NCI-H1436 (cell line): ENCODE results near the gene CDH11.

Experiments
- DNase-seq: peaks from one replicate; lab custom pipeline; 2025; lab: John Stamatoyannopoulos, UW

Gene CDH11

GRCh38 chr16:64907844-64908243, 214.0 kb downstream of the CDH11 start:
- no peak for DNase-seq

GRCh38 chr16:64903770-64904169, 218.1 kb downstream of the CDH11 start:
- DNase-seq: no peak

GRCh38 chr16:64900517-64900916, 221.3 kb downstream of the CDH11 start:
- DNase-seq: no peak

- no peak for DNase-seq
Observed at GRCh38 chr16:64900019-64900418, 221.8 kb downstream of the CDH11 start.

- no peak for DNase-seq
Observed at GRCh38 chr16:64898159-64898558, 223.7 kb downstream of the CDH11 start.
